NT2/D1 (cell line): Measurements from ENCODE around the gene ANXA7.

Experiments
- DNase-seq: peaks from one replicate; pipeline ENCODE4 v3.0.0-alpha.2; 2011; ENCODE audit warnings: low read depth, low spot score
- H3K27me3 ChIP-seq: 2 replicates; pipeline ENCODE4 v1.6.0; 2011; ENCODE audit warnings: mild to moderate bottlenecking; ENCODE audit not compliant: insufficient read length, insufficient read depth
- H3K36me3 ChIP-seq: 2 replicates; pipeline ENCODE4 v1.6.1; 2011; ENCODE audit warnings: mild to moderate bottlenecking, low read length, mixed read lengths; ENCODE audit not compliant: insufficient read depth, insufficient read length
- H3K4me1 ChIP-seq: 2 replicates; pipeline ENCODE4 v1.5.1; 2011; ENCODE audit not compliant: insufficient read depth, insufficient read length
- H3K4me3 ChIP-seq: 2 replicates; pipeline ENCODE4 v1.5.1; 2011; ENCODE audit warnings: low read depth; ENCODE audit not compliant: insufficient read length
- H3K9ac ChIP-seq: 2 replicates; pipeline ENCODE4 v1.6.0; 2011; ENCODE audit warnings: low read depth; ENCODE audit not compliant: insufficient read length
- H3K9me3 ChIP-seq: 2 replicates; pipeline ENCODE4 v1.5.1; 2011; ENCODE audit warnings: mild to moderate bottlenecking, low read length; ENCODE audit not compliant: insufficient read depth
- SUZ12 ChIP-seq: IDR thresholded peaks from 2 replicates; pipeline ENCODE4 v1.6.1; 2011; ENCODE audit not compliant: insufficient read length, insufficient read depth; ENCODE audit errors: extremely low read depth
- YY1 ChIP-seq: IDR thresholded peaks from 2 replicates; pipeline ENCODE4 v1.6.1; 2011; ENCODE audit not compliant: insufficient read length, insufficient read depth
- ZNF274 ChIP-seq: IDR thresholded peaks from 2 replicates; pipeline ENCODE4 v1.6.1; 2011; ENCODE audit warnings: mild to moderate bottlenecking, low read depth, low read length

The ANXA7 gene

DNA sequence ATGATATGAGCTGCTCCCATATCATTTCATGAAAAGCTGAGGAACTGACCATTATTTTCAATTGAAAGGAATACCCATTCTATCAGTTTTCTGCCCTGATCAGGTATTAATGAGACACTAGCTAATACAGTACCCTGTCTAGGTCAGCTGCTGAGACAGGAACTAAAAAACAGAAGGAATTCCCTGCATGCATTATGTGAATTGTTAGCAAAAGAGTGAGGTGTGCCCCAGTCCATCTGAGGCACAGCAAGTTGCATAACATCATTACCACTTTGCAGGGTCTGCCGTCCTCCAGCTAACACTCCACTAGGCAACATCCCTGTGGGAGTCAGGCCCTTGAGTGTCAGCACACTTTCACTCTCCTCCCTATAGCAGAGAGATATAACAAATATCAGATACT lies 30.6 kb upstream of the ANXA7 start:
- no peak overlapping the region for H3K9ac ChIP-seq
- no peak overlapping the region for H3K4me3 ChIP-seq
- H3K36me3 ChIP-seq: peaks cover 6% of the 10 kb centered on the region
- H3K4me1 ChIP-seq: no peaks in the 10 kb centered on the region
- H3K27me3 ChIP-seq: no peaks in the 10 kb centered on the region
- TF ChIP-seq SUZ12: no peak
- TF ChIP-seq YY1: no peak
- TF ChIP-seq ZNF274: no peak
- no peaks in the 10 kb centered on the region for H3K9me3 ChIP-seq
- DNase-seq: no peak

DNA sequence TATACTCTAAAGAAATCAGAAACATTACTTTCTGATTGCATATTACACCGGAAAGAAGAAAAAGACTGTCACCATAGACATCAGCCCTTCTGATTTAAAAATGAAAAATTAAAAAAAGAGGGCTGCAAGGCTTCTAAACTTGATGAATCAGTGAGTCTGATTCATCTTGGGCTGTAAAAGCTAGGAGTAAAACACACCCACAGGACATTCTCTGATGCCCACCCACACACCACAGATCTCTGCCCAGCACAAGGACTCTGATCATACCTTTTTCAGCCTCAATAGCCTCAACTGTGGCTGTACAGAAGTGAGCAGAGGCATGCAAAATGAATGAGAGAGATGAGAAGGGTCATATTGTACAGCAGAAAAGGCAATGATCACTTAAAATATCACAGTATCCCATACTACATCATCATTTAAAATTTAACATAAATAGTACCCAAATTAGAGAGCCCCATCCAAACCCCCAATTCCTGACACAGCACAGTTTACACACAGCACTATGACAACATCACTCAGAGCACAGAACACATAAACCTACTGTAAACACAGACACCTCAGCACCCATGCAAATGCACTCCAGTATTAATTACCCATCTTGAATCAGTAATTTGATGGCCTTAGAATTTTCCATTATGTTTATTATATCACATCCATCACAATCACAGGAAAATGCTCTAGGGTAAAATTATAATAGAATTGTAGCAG lies 25.9 kb upstream of the ANXA7 start:
- peaks cover 18% of the 10 kb centered on the region for H3K36me3 ChIP-seq
- H3K9ac ChIP-seq: no peak overlapping the region
- H3K9me3 ChIP-seq: no peaks in the 10 kb centered on the region
- TF ChIP-seq YY1 (no peak), SUZ12 (no peak), ZNF274 (no peak)
- no peak for DNase-seq
- no peaks in the 10 kb centered on the region for H3K4me1 ChIP-seq
- no peak overlapping the region for H3K4me3 ChIP-seq
- no peaks in the 10 kb centered on the region for H3K27me3 ChIP-seq

DNA sequence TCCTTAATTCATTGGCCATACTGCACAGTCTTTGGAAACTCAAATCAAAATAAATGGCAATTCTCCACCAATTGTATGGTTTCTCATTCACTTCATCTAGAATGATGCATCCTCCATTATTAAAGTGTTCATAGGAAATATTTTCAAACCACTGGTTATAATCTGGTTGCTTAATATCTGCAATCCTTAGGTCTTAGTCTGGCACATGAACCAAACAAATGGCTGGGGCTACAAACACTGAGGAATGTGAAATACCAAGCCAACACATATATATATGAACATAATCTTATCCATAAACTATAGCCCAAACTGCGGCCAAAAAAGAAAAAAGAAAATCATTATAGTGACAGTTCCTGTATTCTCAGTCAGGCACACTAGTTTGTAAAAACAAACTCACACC lies 25.2 kb upstream of the ANXA7 start:
- Histone ChIP-seq H3K27me3 (no peaks in the 10 kb centered on the region), H3K4me3 (no peak overlapping the region), H3K9me3 (no peaks in the 10 kb centered on the region), H3K4me1 (no peaks in the 10 kb centered on the region), H3K9ac (no peak overlapping the region), H3K36me3 (peaks cover 14% of the 10 kb centered on the region)
- no peak for DNase-seq
- no peak for TF ChIP-seq SUZ12
- no peak for TF ChIP-seq YY1
- no peak for TF ChIP-seq ZNF274

DNA sequence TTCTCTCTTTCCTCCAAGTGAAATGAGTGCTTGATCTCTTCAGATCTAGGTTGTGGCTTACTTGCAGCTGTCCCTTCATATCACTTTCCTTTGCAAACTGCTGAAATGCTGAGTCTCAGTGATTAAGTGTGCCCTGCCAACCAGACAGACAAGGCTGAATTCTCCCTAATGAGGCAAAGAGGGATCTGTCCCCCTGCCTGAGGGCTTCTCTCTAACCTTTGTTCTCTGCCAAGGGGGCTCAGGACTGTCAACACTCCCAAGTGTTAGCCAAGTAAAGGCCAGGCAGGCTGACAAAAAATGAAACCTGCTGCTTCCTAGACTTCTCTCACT lies 19.6 kb upstream of the ANXA7 start, which contains the start of gene MSS51:
TSS of gene MSS51 (minus strand) at position 24 of the 330 bp plus-strand sequence. CDS start 5,277 bp downstream, outside the sequence.
- Histone ChIP-seq H3K4me1 (no peaks in the 10 kb centered on the region), H3K9ac (no peak within 1 kb of the TSS), H3K4me3 (no peak within 1 kb of the TSS), H3K36me3 (peaks cover 14% of the 10 kb centered on the region), H3K27me3 (no peaks in the 10 kb centered on the region), H3K9me3 (no peaks in the 10 kb centered on the region)
- DNase-seq: no peak
- TF ChIP-seq ZNF274: no peak
- no peak for TF ChIP-seq SUZ12
- TF ChIP-seq YY1: no peak

DNA sequence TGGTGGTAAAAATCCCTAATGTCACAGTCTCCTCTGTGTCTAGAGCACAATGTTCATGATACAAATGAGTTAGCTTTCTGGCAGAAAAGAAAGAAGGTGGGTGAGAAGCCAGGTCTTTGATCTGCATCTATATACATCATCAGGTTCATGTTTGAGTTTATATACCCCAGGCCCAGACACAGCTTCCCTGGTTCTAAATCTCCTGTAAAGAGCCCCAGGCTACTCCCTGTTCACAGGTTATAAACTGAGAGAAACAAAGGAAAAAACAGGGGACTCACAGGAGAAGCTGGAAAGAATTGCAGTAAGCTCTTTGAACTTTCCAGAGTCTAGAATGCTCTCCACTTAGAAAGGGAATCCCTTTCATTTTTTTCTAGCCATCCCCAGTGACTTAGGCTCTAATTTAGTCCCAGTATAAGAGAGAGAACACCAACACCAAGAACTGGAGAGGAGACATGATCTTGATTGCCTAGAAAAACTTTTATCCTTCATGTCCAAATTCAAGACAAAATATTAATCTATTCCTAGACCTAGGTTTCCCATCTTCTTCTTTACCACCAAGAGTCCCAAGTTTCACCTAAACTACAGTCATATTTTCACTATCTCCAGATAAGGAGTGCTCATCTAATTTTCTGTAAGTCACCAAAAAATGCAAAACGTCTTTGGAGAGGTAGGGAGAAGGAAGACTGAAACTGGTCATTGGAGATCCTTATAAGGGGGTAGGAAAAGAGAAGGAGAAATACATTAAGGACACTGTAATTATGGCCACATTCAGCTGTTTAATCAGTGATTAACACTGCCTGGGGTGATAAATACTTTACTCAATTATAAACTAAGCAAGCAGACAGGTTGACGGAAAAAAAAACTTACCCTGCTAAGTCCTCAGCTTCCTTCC lies 19.0 kb upstream of the ANXA7 start:
- Histone ChIP-seq H3K9me3 (no peaks in the 10 kb centered on the region), H3K27me3 (no peaks in the 10 kb centered on the region), H3K9ac (no peak overlapping the region), H3K4me3 (no peak overlapping the region), H3K36me3 (peaks cover 12% of the 10 kb centered on the region), H3K4me1 (no peaks in the 10 kb centered on the region)
- DNase-seq: no peak
- TF ChIP-seq YY1 (no peak), SUZ12 (no peak), ZNF274 (no peak)

DNA sequence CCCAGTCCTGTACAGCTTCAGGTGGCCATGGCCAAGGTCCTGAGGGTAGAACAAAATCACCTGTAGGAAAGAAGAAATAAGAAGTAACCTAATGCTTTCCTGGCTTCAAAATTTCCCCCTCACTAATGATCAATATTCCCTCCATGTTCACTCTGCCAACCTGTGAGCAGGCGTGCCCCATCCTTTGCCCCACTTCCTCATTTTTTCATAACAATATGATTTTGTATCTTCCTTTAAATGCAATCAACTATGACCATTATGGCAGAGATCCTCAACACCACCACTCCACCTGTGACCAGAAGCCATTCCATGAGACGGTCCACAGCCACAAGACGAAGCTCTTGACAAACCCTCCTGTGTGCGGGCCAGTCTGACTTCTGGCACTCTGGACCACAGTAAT lies 12.5 kb upstream of the ANXA7 start:
- H3K4me3 ChIP-seq: no peak overlapping the region
- no peaks in the 10 kb centered on the region for H3K4me1 ChIP-seq
- no peaks in the 10 kb centered on the region for H3K9me3 ChIP-seq
- DNase-seq: no peak
- no peak overlapping the region for H3K9ac ChIP-seq
- H3K36me3 ChIP-seq: peaks cover 45% of the 10 kb centered on the region
- H3K27me3 ChIP-seq: no peaks in the 10 kb centered on the region
- TF ChIP-seq SUZ12 (no peak), YY1 (no peak), ZNF274 (no peak)

DNA sequence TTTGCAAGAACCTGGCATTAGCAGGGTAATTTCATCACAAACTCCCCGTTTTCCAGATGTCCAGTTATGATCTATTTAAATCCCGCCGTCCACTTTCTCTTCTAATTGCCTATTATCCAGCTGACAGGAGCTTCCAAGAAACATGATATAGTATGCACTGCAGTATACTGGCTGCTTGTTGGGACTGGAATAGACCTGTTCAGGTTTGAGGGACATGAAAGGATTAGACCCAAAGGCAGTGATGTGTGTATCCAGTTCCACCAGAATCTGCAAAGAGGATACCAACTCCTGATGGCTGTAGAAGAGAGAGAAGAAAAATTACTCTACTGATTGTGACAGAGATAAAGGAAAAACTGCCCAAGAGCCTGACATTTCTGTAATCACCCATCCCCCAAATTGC lies 10.6 kb upstream of the ANXA7 start:
- Histone ChIP-seq H3K4me1 (no peaks in the 10 kb centered on the region), H3K36me3 (peaks cover 45% of the 10 kb centered on the region), H3K4me3 (no peak overlapping the region), H3K27me3 (no peaks in the 10 kb centered on the region), H3K9me3 (no peaks in the 10 kb centered on the region), H3K9ac (no peak overlapping the region)
- no peak for DNase-seq
- TF ChIP-seq ZNF274: no peak
- TF ChIP-seq SUZ12: no peak
- no peak for TF ChIP-seq YY1
